Lower lobe of right lung (tissue), 2 donors: ENCODE data around the gene FBXL13. TPM values are rescaled to one million over a fixed set of nuclear protein-coding genes. Genes with fewer than 3 reads are reported as not detected.

Experiments used
- ATAC-seq, 2 donors: fragments of 200-7000 bp; cut with Tn5 transposase; one replicate each; pipeline ENCODE4 v1.9.1; 2020 to 2022; ENCODE audit warnings: mild to moderate bottlenecking in 2 of 2, moderate library complexity in 2 of 2
- DNase-seq: peaks from one replicate; pipeline ENCODE4 v3.0.0-alpha.2; 2020
- H3K27ac ChIP-seq: fragments of 200-600 bp; one replicate; pipeline ENCODE4 v1.8.0; 2022
- H3K27me3 ChIP-seq: fragments of 200-600 bp; one replicate; pipeline ENCODE4 v1.8.0; 2022; ENCODE audit warnings: low read depth
- H3K36me3 ChIP-seq: fragments of 200-600 bp; one replicate; pipeline ENCODE4 v1.8.0; 2022; ENCODE audit warnings: mild to moderate bottlenecking
- H3K4me1 ChIP-seq: fragments of 200-600 bp; one replicate; pipeline ENCODE4 v1.8.0; 2022
- H3K4me3 ChIP-seq: fragments of 200-600 bp; one replicate; pipeline ENCODE4 v1.8.0; 2022; ENCODE audit warnings: mild to moderate bottlenecking
- H3K9me3 ChIP-seq: fragments of 200-600 bp; one replicate; pipeline ENCODE4 v1.8.0; 2022
- CTCF ChIP-seq: fragments of 200-600 bp; IDR thresholded peaks from one replicate; pipeline ENCODE4 v1.8.0; 2022; ENCODE audit warnings: antibody characterized with exemption, mild to moderate bottlenecking
- intact Hi-C: fragments of 100-400 bp; cut with DNase I; formaldehyde crosslinking; loops from one replicate; pipeline ENCODE4 v1.11.0; 2022
- total RNA-seq: library from RNA; stranded (reverse); fragmentation: NEBNext Ultra II Directional; extraction: Animal tissue kit (Norgen Biotek cat#: 25700); gene quantifications from one replicate; pipeline ENCODE4 v1.2.1, GENCODE V29; 2021
- donor health status: DM: no; HTN: yes; CAD: no; lungs with severe emphysema.

Gene FBXL13
- total RNA-seq, 1 donor from 2014 or later, result 3.4 TPM

GRCh38 chr7:102836977-102837376 lies 237.6 kb downstream of the FBXL13 start:
- intact Hi-C loops, result no loop called here
- H3K4me1 ChIP-seq, result no peaks in the 10 kb centered on the region
- H3K36me3 ChIP-seq, result no peaks in the 10 kb centered on the region
- no peaks in the 10 kb centered on the region for H3K9me3 ChIP-seq
- no peak for TF ChIP-seq CTCF
- no peaks in the 10 kb centered on the region for H3K27me3 ChIP-seq
- no peak overlapping the region for H3K27ac ChIP-seq
- H3K4me3 ChIP-seq, result no peak overlapping the region
- ATAC-seq, result no peak
- no peak for DNase-seq

DNA sequence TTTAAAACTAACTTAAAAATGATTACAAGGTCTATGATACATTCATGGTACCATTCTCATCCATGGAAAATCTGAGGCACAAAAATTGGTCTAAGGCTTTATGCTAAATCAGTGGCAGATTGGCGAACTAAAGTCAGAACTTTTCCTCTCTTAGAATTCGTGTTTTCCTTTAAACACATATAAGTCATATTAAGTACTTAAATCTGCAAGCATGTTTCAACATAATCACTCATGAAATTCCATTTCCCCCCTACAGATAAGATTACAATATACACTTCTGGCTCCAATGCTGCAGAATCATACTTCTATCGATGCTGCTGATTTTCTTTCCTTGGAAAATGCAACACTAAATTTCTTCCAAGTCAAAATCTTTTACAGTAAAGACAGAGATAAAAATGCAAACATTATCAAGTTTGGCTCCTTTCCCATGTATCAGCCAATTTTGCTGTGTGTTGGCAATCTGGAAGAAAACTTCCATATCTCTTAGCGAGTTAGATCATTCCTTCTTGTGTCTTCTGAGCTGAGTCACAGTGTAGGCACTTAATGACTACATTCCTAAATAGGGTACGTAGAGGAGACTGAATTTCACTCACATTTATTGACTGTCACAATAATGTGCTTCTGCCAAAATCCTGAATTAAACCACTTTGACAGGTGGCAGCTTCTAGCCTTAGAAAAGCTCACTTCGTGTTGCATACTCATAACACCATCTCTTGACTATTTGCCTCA lies 238.2 kb downstream of the FBXL13 start:
- ATAC-seq (peak in 1 of 2 donors; percentile 37), DNase-seq (no peak)
- no peaks in the 10 kb centered on the region for H3K4me1 ChIP-seq
- intact Hi-C loops, result no loop called here
- H3K9me3 ChIP-seq, result no peaks in the 10 kb centered on the region
- H3K27me3 ChIP-seq, result no peaks in the 10 kb centered on the region
- H3K27ac ChIP-seq, result no peak overlapping the region
- TF ChIP-seq CTCF, result no peak
- no peak overlapping the region for H3K4me3 ChIP-seq
- H3K36me3 ChIP-seq, result no peaks in the 10 kb centered on the region

GRCh38 chr7:102834999-102835398 lies 239.6 kb downstream of the FBXL13 start:
- Histone ChIP-seq H3K4me3 (no peak overlapping the region), H3K27me3 (no peaks in the 10 kb centered on the region), H3K9me3 (no peaks in the 10 kb centered on the region), H3K4me1 (no peaks in the 10 kb centered on the region), H3K36me3 (peaks cover under 1% of the 10 kb centered on the region), H3K27ac (no peak overlapping the region)
- intact Hi-C loops, result no loop called here
- TF ChIP-seq CTCF, result no peak
- ATAC-seq, result no peak
- DNase-seq, result no peak

DNA sequence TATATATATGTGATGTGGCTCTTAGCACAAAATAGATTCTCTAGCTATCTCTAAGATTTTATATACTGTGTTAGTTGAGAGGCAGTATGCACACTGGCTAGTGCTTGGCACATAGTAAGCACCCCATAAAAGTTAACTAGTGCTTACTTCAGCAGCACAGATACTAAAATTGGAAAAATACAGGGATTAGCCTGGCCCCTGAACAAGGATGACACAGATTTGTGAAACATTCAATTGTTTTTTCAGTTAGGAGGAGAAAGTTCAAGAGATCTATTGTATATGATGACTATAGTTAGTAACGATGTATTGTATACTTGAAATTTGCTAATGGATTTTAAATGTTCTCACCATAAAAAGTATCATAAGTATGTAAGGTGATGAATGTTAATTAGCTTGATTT lies 240.1 kb downstream of the FBXL13 start:
- intact Hi-C loops, result no loop called here
- no peak for TF ChIP-seq CTCF
- no peak overlapping the region for H3K27ac ChIP-seq
- no peak for ATAC-seq
- peaks cover 5% of the 10 kb centered on the region for H3K36me3 ChIP-seq
- no peaks in the 10 kb centered on the region for H3K27me3 ChIP-seq
- DNase-seq, result no peak
- H3K9me3 ChIP-seq, result no peaks in the 10 kb centered on the region
- no peak overlapping the region for H3K4me3 ChIP-seq
- H3K4me1 ChIP-seq, result no peaks in the 10 kb centered on the region

- peaks cover 15% of the 10 kb centered on the region for H3K36me3 ChIP-seq
- no peak overlapping the region for H3K27ac ChIP-seq
- DNase-seq (no peak), ATAC-seq (no peak)
- H3K4me3 ChIP-seq, result no peak overlapping the region
- TF ChIP-seq CTCF, result no peak
- H3K27me3 ChIP-seq, result no peaks in the 10 kb centered on the region
- no peaks in the 10 kb centered on the region for H3K4me1 ChIP-seq
- intact Hi-C loops, result no loop called here
- H3K9me3 ChIP-seq, result no peaks in the 10 kb centered on the region
These were observed 241.3 kb downstream of the FBXL13 start for GRCh38 chr7:102833343-102833742.
